Endothelial cell of umbilical vein (primary cell): Measurements from ENCODE around the gene ZNF331. TPM values are rescaled to one million over a fixed set of nuclear protein-coding genes. Genes with fewer than 3 reads are reported as not detected.

Experiments used
- BruUV-seq: library from RNA; stranded (reverse); fragments of 400-500 nt; replicated peaks from 2 replicates; lab custom pipeline; 2021; lab: Mats Ljungman, UMichigan
- CTCF ChIA-PET: fragments of 300-600, 350-600 bp; sonication (Branson Sonifier 250); formaldehyde crosslinking; loops from one replicate; lab custom pipeline; 2021; ENCODE audit warnings: antibody characterized with exemption, inconsistent platforms; lab: Charles Lee
- POLR2A ChIA-PET: fragments of 300-600, 350-600 bp; sonication (Branson Sonifier 250); formaldehyde crosslinking; loops from one replicate; lab custom pipeline; 2021; ENCODE audit warnings: antibody characterized with exemption, inconsistent platforms; lab: Charles Lee
- DNase-seq: peaks from one replicate; pipeline ENCODE4 v3.0.0-alpha.2; 2011; ENCODE audit warnings: low read depth, low spot score
- FAIRE-seq: peaks from 2 replicates; lab custom pipeline; 2011; peaks lifted over from hg19 to GRCh38; lab: Jason Lieb, UNC
- H2AFZ ChIP-seq: 2 replicates; pipeline ENCODE4 v1.6.0; 2012; ENCODE audit warnings: low read depth, low read length, control low read depth, inconsistent platforms
- H3K27ac ChIP-seq: 2 replicates; pipeline ENCODE4 v1.5.1; 2011; ENCODE audit warnings: low read depth, mild to moderate bottlenecking, control low read depth, low read length, moderate library complexity; ENCODE audit not compliant: insufficient read depth
- H3K27me3 ChIP-seq, 2 experiments: 2 replicates each; pipeline versions ENCODE4 v1.6.0 to v1.6.1; 2011; ENCODE audit warnings: low read length in 2 of 2, mixed read lengths in 1 of 2; ENCODE audit not compliant: control insufficient read depth in 2 of 2, insufficient read depth in 2 of 2
- H3K36me3 ChIP-seq, 2 experiments: 2 replicates in 1 of 2; 3 replicates in 1 of 2; pipeline ENCODE4 v1.5.1; 2011; ENCODE audit warnings: low read length in 2 of 2, mild to moderate bottlenecking in 1 of 2, moderate library complexity in 1 of 2; ENCODE audit not compliant: control insufficient read depth in 2 of 2, insufficient read depth in 2 of 2; ENCODE audit errors: extremely low read depth in 1 of 2
- H3K4me1 ChIP-seq: 3 replicates; pipeline ENCODE4 v1.5.1; 2011; ENCODE audit warnings: mild to moderate bottlenecking, low read length; ENCODE audit not compliant: control insufficient read depth, insufficient read depth; ENCODE audit errors: extremely low read depth
- H3K4me2 ChIP-seq: 2 replicates; pipeline ENCODE4 v1.6.1; 2011; ENCODE audit warnings: low read length, control low read depth, mixed read lengths; ENCODE audit not compliant: insufficient read depth
- H3K4me3 ChIP-seq, 3 experiments: fragments of 200-600 bp in 1 of 3; sonication (generic), shearing (Covaris generic) in 1 of 3; replicated peaks in 1 of 3; 2 replicates each; pipeline ENCODE4 v1.5.1; 2011 to 2016; ENCODE audit warnings: control low read depth in 3 of 3, low read length in 3 of 3, mild to moderate bottlenecking in 2 of 3, inconsistent platforms in 1 of 3, low read depth in 1 of 3, moderate library complexity in 1 of 3; ENCODE audit not compliant: insufficient read depth in 1 of 3
- H3K79me2 ChIP-seq: 2 replicates; pipeline ENCODE4 v1.6.0; 2012; ENCODE audit warnings: low read length, inconsistent platforms; ENCODE audit not compliant: control insufficient read depth, insufficient read depth
- H3K9ac ChIP-seq: replicated peaks from 2 replicates; pipeline ENCODE3; 2011; ENCODE audit warnings: low read length, control low read depth; ENCODE audit not compliant: insufficient read depth; ENCODE audit errors: extremely low read depth
- H3K9me1 ChIP-seq: replicated peaks from 3 replicates; pipeline ENCODE4 v1.6.0; 2011; ENCODE audit warnings: mild to moderate bottlenecking, low read length; ENCODE audit not compliant: control insufficient read depth, insufficient read depth; ENCODE audit errors: extremely low read depth
- H3K9me3 ChIP-seq: replicated peaks from 2 replicates; pipeline ENCODE4 v1.5.1; 2012; ENCODE audit warnings: low read length, inconsistent platforms; ENCODE audit not compliant: control insufficient read depth, insufficient read depth
- H4K20me1 ChIP-seq: replicated peaks from 2 replicates; pipeline ENCODE3; 2011; ENCODE audit warnings: mild to moderate bottlenecking, low read length; ENCODE audit not compliant: control insufficient read depth, insufficient read depth; ENCODE audit errors: extremely low read depth
- CTCF ChIP-seq, 2 donors: IDR thresholded peaks; 1 replicate in 1 of 2; 2 replicates in 1 of 2; pipeline ENCODE4 v1.5.1; 2011; ENCODE audit warnings: low read length in 2 of 2, mild to moderate bottlenecking in 2 of 2, moderate library complexity in 2 of 2, control low read depth in 1 of 2, inconsistent platforms in 1 of 2, low read depth in 1 of 2; ENCODE audit not compliant: insufficient read depth in 1 of 2; ENCODE audit errors: extremely low read depth in 1 of 2
- EZH2 ChIP-seq: IDR thresholded peaks from 2 replicates; pipeline ENCODE4 v1.6.1; 2012; ENCODE audit warnings: borderline replicate concordance, low read depth, mild to moderate bottlenecking, moderate library complexity, low read length, inconsistent platforms; ENCODE audit not compliant: severe bottlenecking
- FOS ChIP-seq: IDR thresholded peaks from 2 replicates; pipeline ENCODE4 v1.6.1; 2011; ENCODE audit warnings: mild to moderate bottlenecking, low read length, moderate library complexity, borderline replicate concordance; ENCODE audit not compliant: insufficient read depth
- GATA2 ChIP-seq: IDR thresholded peaks from 2 replicates; pipeline ENCODE4 v1.7.0; 2011; ENCODE audit warnings: low read depth, mild to moderate bottlenecking, moderate library complexity, mixed read lengths, low read length; ENCODE audit not compliant: insufficient read length, insufficient read depth
- JUN ChIP-seq: IDR thresholded peaks from 2 replicates; pipeline ENCODE4 v1.6.1; 2011; ENCODE audit warnings: borderline replicate concordance, low read depth; ENCODE audit not compliant: insufficient read length, insufficient read depth
- MAX ChIP-seq: IDR thresholded peaks from 2 replicates; pipeline ENCODE4 v1.6.1; 2011; ENCODE audit not compliant: insufficient read depth, insufficient read length
- MYC ChIP-seq: IDR thresholded peaks from one replicate; pipeline ENCODE4 v1.6.1; 2011; ENCODE audit warnings: mild to moderate bottlenecking, low read depth, low read length
- POLR2A ChIP-seq: IDR thresholded peaks from 2 replicates; pipeline ENCODE4 v1.6.1; 2012; ENCODE audit warnings: low read depth, mild to moderate bottlenecking, control low read depth, low read length
- POLR2AphosphoS5 ChIP-seq: IDR thresholded peaks from 2 replicates; pipeline ENCODE4 v1.6.1; 2012; ENCODE audit warnings: low read depth, mild to moderate bottlenecking, control low read depth, low read length, moderate library complexity; ENCODE audit not compliant: insufficient read depth
- dilution Hi-C: fragments of 300-500 bp; cut with MboI; formaldehyde crosslinking; loops from one replicate; pipeline ENCODE4 v1.15.0; 2019; ENCODE audit warnings: low sequenced_read_pairs; ENCODE audit not compliant: extremely low pct_ligation_motif_present
- intact Hi-C: fragments of 100-400 bp; cut with micrococcal nuclease; formaldehyde crosslinking; loops from one replicate; pipeline ENCODE4 v1.10.0; 2022
- polyA plus RNA-seq, 4 experiments: library from polyadenylated mRNA; depleted of rRNA in 3 of 4; stranded (reverse) in 3 of 4; unstranded in 1 of 4; fragments of >200 nt; gene quantifications; 2 replicates each; pipeline versions ENCODE4 v1.2.1 to v1.2.3, GENCODE V29; 2011 to 2012; ENCODE audit warnings: missing spikeins in 1 of 4
- total RNA-seq: library from RNA; stranded (reverse); gene quantifications from 2 replicates; pipeline ENCODE4 v1.2.3, GENCODE V29; 2021

The ZNF331 gene
- total and polyA plus RNA-seq, 2 donors (not counting 3 experiments of a cell fraction or from before 2014, with no cell fraction given), result 6.2 to 11.2 TPM

- dilution Hi-C loops (no loop called here), intact Hi-C loops (no loop called here)
- no peak for TF ChIP-seq POLR2A
- no peak for TF ChIP-seq MYC
- TF ChIP-seq CTCF (IDR thresholded peaks at IDR 0.05; ENCODE audit: extremely low read depth in 1 of 2, insufficient read depth in 1 of 2, low read depth in 1 of 2, low read length in 2 of 2), result no peak
- no peak for TF ChIP-seq MAX
- no peak for TF ChIP-seq JUN
- TF ChIP-seq GATA2, result no peak
- no peak for TF ChIP-seq POLR2AphosphoS5
- no peak for TF ChIP-seq EZH2
- no peak for TF ChIP-seq FOS
- no TSS peak for BruUV-seq
- H3K27ac ChIP-seq, result no peak overlapping the region
- POLR2A ChIA-PET, result no interaction called here
- no peak overlapping the region for H2AFZ ChIP-seq
- H3K9ac ChIP-seq, result no peak overlapping the region
- H4K20me1 ChIP-seq, result no peaks in the 10 kb centered on the region
- DNase-seq, result no peak
- H3K79me2 ChIP-seq, result no peaks in the 10 kb centered on the region
- CTCF ChIA-PET, result no interaction called here
- no peak overlapping the region for H3K4me3 ChIP-seq
- no peaks in the 10 kb centered on the region for H3K27me3 ChIP-seq
- no peak overlapping the region for H3K4me2 ChIP-seq
- no peaks in the 10 kb centered on the region for H3K9me1 ChIP-seq
- H3K36me3 ChIP-seq, result no peaks in the 10 kb centered on the region
- no peak for FAIRE-seq
- H3K9me3 ChIP-seq, result peaks cover 2% of the 10 kb centered on the region
- no peaks in the 10 kb centered on the region for H3K4me1 ChIP-seq
These were observed 88.5 kb downstream of the ZNF331 start for GRCh38 chr19:53626486-53626885.
